WTC11 (cell line): ENCODE data around the gene MSI1. TPM values are rescaled to one million over a fixed set of nuclear protein-coding genes. Genes with fewer than 3 reads are reported as not detected.

Experiments used
- ATAC-seq: fragments of 200-7000 bp; cut with Tn5 transposase; 2 replicates; pipeline ENCODE4 v1.10.0; 2021; ENCODE audit warnings: mild to moderate bottlenecking, moderate library complexity
- CTCF ChIA-PET: fragments of 300-600 bp; sonication (Branson Sonifier 250); formaldehyde crosslinking; loops from one replicate; lab custom pipeline; 2021; ENCODE audit warnings: antibody characterized with exemption; lab: Charles Lee
- POLR2A ChIA-PET: fragments of 350-600 bp; sonication (Branson Sonifier 250); formaldehyde crosslinking; loops from one replicate; lab custom pipeline; 2021; ENCODE audit warnings: antibody characterized with exemption; lab: Charles Lee
- DNase-seq: peaks from one replicate; pipeline ENCODE4 v3.0.0; 2021; ENCODE audit warnings: low spot score
- H3K27ac Mint-ChIP-seq: 2 replicates; pipeline ENCODE4 v1.8.0; 2021; ENCODE audit warnings: mixed read lengths
- H3K27me3 Mint-ChIP-seq: 2 replicates; pipeline ENCODE4 v1.8.0; 2021; ENCODE audit warnings: low read depth, mild to moderate bottlenecking, moderate library complexity, mixed read lengths
- H3K36me3 Mint-ChIP-seq: 2 replicates; pipeline ENCODE4 v1.8.0; 2021; ENCODE audit warnings: mixed read lengths
- H3K4me1 Mint-ChIP-seq: 2 replicates; pipeline ENCODE4 v1.8.0; 2022; ENCODE audit warnings: mixed read lengths
- H3K4me3 Mint-ChIP-seq: 2 replicates; pipeline ENCODE4 v1.8.0; 2021; ENCODE audit warnings: mild to moderate bottlenecking, moderate library complexity, mixed read lengths
- H3K9me3 Mint-ChIP-seq: 2 replicates; pipeline ENCODE4 v1.8.0; 2021; ENCODE audit warnings: mixed read lengths
- ARID4B ChIP-seq: sonication (generic); formaldehyde crosslinking; IDR thresholded peaks from 2 replicates; pipeline ENCODE4 v1.8.0; 2023; ENCODE audit warnings: missing genetic modification reagents, mild to moderate bottlenecking, borderline replicate concordance
- CBFB ChIP-seq: sonication (generic); formaldehyde crosslinking; IDR thresholded peaks from 2 replicates; pipeline ENCODE4 v1.8.1; 2022; ENCODE audit warnings: mild to moderate bottlenecking, low read depth, missing genetic modification reagents
- CREM ChIP-seq: sonication (generic); formaldehyde crosslinking; IDR thresholded peaks from 2 replicates; pipeline ENCODE4 v1.8.1; 2022; ENCODE audit warnings: mild to moderate bottlenecking, missing genetic modification reagents, moderate library complexity
- E2F4 ChIP-seq: sonication (generic); formaldehyde crosslinking; IDR thresholded peaks from 2 replicates; pipeline ENCODE4 v1.8.1; 2022; ENCODE audit warnings: low read depth, mild to moderate bottlenecking, moderate library complexity, missing genetic modification reagents, borderline replicate concordance
- ELF4 ChIP-seq: sonication (generic); formaldehyde crosslinking; IDR thresholded peaks from 2 replicates; pipeline ENCODE4 v1.8.1; 2022; ENCODE audit warnings: low read depth, mild to moderate bottlenecking, moderate library complexity, missing genetic modification reagents
- ERG ChIP-seq: fragments of 250-450 bp; sonication (Bioruptor Pico); IDR thresholded peaks from 2 replicates; pipeline ENCODE4 v1.8.0; 2021; ENCODE audit warnings: mild to moderate bottlenecking
- FOXJ3 ChIP-seq: sonication (generic); formaldehyde crosslinking; IDR thresholded peaks from 2 replicates; pipeline ENCODE4 v1.9.0; 2021; ENCODE audit warnings: missing genetic modification reagents, mild to moderate bottlenecking, borderline replicate concordance
- IRF1 ChIP-seq: sonication (generic); formaldehyde crosslinking; IDR thresholded peaks from 2 replicates; pipeline ENCODE4 v1.8.0; 2023; ENCODE audit warnings: missing genetic modification reagents
- KAT7 ChIP-seq: sonication (generic); formaldehyde crosslinking; IDR thresholded peaks from 2 replicates; pipeline ENCODE4 v1.8.1; 2023; ENCODE audit warnings: missing genetic modification reagents, mild to moderate bottlenecking, borderline replicate concordance
- MXD4 ChIP-seq: fragments of 250-450 bp; sonication (Bioruptor Pico); IDR thresholded peaks from 2 replicates; pipeline ENCODE4 v1.8.0; 2021; ENCODE audit warnings: mild to moderate bottlenecking, moderate library complexity, borderline replicate concordance
- NFATC4 ChIP-seq: fragments of 250-450 bp; sonication (Bioruptor Pico); IDR thresholded peaks from 2 replicates; pipeline ENCODE4 v1.9.0; 2021; ENCODE audit warnings: mild to moderate bottlenecking
- NR2C2 ChIP-seq: sonication (generic); formaldehyde crosslinking; IDR thresholded peaks from 2 replicates; pipeline ENCODE4 v1.8.0; 2022; ENCODE audit warnings: mild to moderate bottlenecking, missing genetic modification reagents
- NR3C1 ChIP-seq: sonication (generic); formaldehyde crosslinking; conservative IDR thresholded peaks from 2 replicates; pipeline ENCODE4 v1.8.1; 2023; ENCODE audit warnings: low read depth, mild to moderate bottlenecking, missing genetic modification reagents
- STAT6 ChIP-seq: sonication (generic); formaldehyde crosslinking; conservative IDR thresholded peaks from 2 replicates; pipeline ENCODE4 v1.8.1; 2023; ENCODE audit warnings: mild to moderate bottlenecking, low read depth, missing genetic modification reagents, moderate library complexity
- ZBTB21 ChIP-seq: sonication (generic); formaldehyde crosslinking; IDR thresholded peaks from 2 replicates; pipeline ENCODE4 v1.8.1; 2023; ENCODE audit warnings: mild to moderate bottlenecking, missing genetic modification reagents, borderline replicate concordance
- ZBTB43 ChIP-seq: sonication (generic); formaldehyde crosslinking; IDR thresholded peaks from 2 replicates; pipeline ENCODE4 v1.8.1; 2023; ENCODE audit warnings: mild to moderate bottlenecking, missing genetic modification reagents
- ZNF232 ChIP-seq: sonication (generic); formaldehyde crosslinking; IDR thresholded peaks from 2 replicates; pipeline ENCODE4 v1.8.0; 2022; ENCODE audit warnings: mild to moderate bottlenecking, missing genetic modification reagents
- ZNF263 ChIP-seq: sonication (generic); formaldehyde crosslinking; IDR thresholded peaks from 2 replicates; pipeline ENCODE4 v1.8.1; 2022; ENCODE audit warnings: low read depth, mild to moderate bottlenecking, moderate library complexity, missing genetic modification reagents
- ZNF281 ChIP-seq: sonication (generic); formaldehyde crosslinking; IDR thresholded peaks from 2 replicates; pipeline ENCODE4 v1.8.0; 2023; ENCODE audit warnings: mild to moderate bottlenecking, missing genetic modification reagents
- ZNF671 ChIP-seq: fragments of 250-450 bp; sonication (Bioruptor Pico); IDR thresholded peaks from 2 replicates; pipeline ENCODE4 v1.8.0; 2021; ENCODE audit warnings: mild to moderate bottlenecking
- total RNA-seq: library from RNA; stranded (reverse); gene quantifications from 3 replicates; pipeline ENCODE4 v1.2.3, GENCODE V29; 2021

The MSI1 gene
- total RNA-seq, 1 experiment from 2014 or later = 71.5 TPM

GRCh38 chr12:120331390-120331789 is 37.6 kb downstream of the MSI1 start:
- H3K27ac Mint-ChIP-seq = no peak overlapping the region
- CTCF ChIA-PET = interaction anchor here (1.4 kb wide), 1 partner anchor 14 kb away, joined by 5 read pairs; no protein-coding TSS in a partner anchor
- H3K9me3 Mint-ChIP-seq = peaks cover 9% of the 10 kb centered on the region
- peaks cover 9% of the 10 kb centered on the region for H3K36me3 Mint-ChIP-seq
- H3K4me3 Mint-ChIP-seq = no peak overlapping the region
- POLR2A ChIA-PET = no interaction called here
- no peak for TF ChIP-seq NFATC4
- no peak for TF ChIP-seq CREM
- TF ChIP-seq ZNF232 (CRISPR knock-in tag) = no peak
- TF ChIP-seq ELF4 (CRISPR knock-in tag) = no peak
- TF ChIP-seq E2F4 = no peak
- no peaks in the 10 kb centered on the region for H3K4me1 Mint-ChIP-seq
- DNase-seq (no peak), ATAC-seq (no peak)
- H3K27me3 Mint-ChIP-seq = peaks cover 10% of the 10 kb centered on the region

GRCh38 chr12:120328228-120328627 is 40.7 kb downstream of the MSI1 start:
- CTCF ChIA-PET = no interaction called here
- H3K27me3 Mint-ChIP-seq = no peaks in the 10 kb centered on the region; the same call in 1 of the 2 replicates
- TF ChIP-seq KAT7 = no peak
- TF ChIP-seq MXD4 = no peak
- TF ChIP-seq ZBTB43 (CRISPR knock-in tag) = no peak
- no peak for TF ChIP-seq CBFB (CRISPR knock-in tag)
- no peak for TF ChIP-seq NR3C1
- no peak for TF ChIP-seq IRF1 (CRISPR knock-in tag)
- no peak for TF ChIP-seq ARID4B (CRISPR knock-in tag)
- TF ChIP-seq ERG (CRISPR knock-in tag) = no peak
- no peak for TF ChIP-seq ZNF671 (CRISPR knock-in tag)
- TF ChIP-seq ZNF281 = no peak
- TF ChIP-seq ZBTB21 = no peak
- no peak for TF ChIP-seq STAT6 (CRISPR knock-in tag)
- TF ChIP-seq FOXJ3 (CRISPR knock-in tag) = no peak
- no peak for TF ChIP-seq ZNF263
- no peak for TF ChIP-seq NR2C2

More at GRCh38 chr12:120328228-120328627, 40.7 kb downstream of the MSI1 start:
- ATAC-seq = no peak
- DNase-seq = no peak
- POLR2A ChIA-PET = no interaction called here
- Mint-ChIP-seq H3K9me3 (no peaks in the 10 kb centered on the region), H3K27ac (no peak overlapping the region), H3K36me3 (no peaks in the 10 kb centered on the region), H3K4me1 (peaks cover 5% of the 10 kb centered on the region; the same call in 1 of the 2 replicates), H3K4me3 (no peak overlapping the region)
